Mammary epithelial cell (primary cell): ENCODE measurements around the gene ATOSB.

Experiments used
- CTCF ChIP-seq, 2 donors: IDR thresholded peaks in 1 of 2; conservative IDR thresholded peaks in 1 of 2; 2 replicates each; pipeline ENCODE4 v1.5.1; 2011 to 2012; ENCODE audit warnings: inconsistent platforms in 2 of 2, low read length in 2 of 2, mild to moderate bottlenecking in 2 of 2, control low read depth in 1 of 2, low read depth in 1 of 2; ENCODE audit not compliant: insufficient read depth in 1 of 2; ENCODE audit errors: extremely low read depth in 1 of 2
- EZH2 ChIP-seq: IDR thresholded peaks from 2 replicates; pipeline ENCODE4 v1.6.1; 2012; ENCODE audit warnings: low read length, inconsistent platforms, borderline replicate concordance

- TF ChIP-seq EZH2 (no peak), CTCF (conservative IDR thresholded peaks at IDR 0.05 in 1 of 2, IDR thresholded peaks at IDR 0.05 in 1 of 2; ENCODE audit: extremely low read depth in 1 of 2, insufficient read depth in 1 of 2, low read depth in 1 of 2, low read length in 2 of 2) (no peak)
Measured at GRCh38 chr9:35102465-35102768, 13.2 kb downstream of the ATOSB start.
